Measurements from ENCODE around the gene MEGF10.

DNA sequence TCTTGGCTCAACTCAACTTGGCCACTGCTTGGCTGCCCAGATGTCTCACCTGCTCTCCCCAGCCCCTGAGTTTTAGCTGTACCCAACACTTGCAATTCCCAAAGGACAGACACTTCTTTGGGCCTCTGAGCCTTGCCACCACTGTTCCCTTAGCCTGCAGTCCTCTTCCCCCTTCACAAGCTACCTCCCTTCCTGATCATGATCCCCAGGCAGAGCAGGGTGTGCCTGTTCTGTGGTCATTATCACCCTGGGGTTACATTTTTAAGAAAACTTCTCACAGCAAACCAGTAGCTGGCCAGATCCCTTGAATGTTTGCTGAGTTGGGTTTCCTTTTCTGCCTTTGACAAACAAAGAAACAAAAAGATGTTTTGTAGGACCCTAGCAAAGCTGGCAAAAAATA lies 139.3 kb downstream of the MEGF10 start:
- TF ChIP-seq RAD21 (IDR thresholded peaks at IDR 0.05; ENCODE audit: low read depth) = no peak
- no peak for TF ChIP-seq YY1 (IDR thresholded peaks at IDR 0.05; ENCODE audit: low read depth)
- no peak for TF ChIP-seq NFIC (IDR thresholded peaks at IDR 0.05)
- no peak for TF ChIP-seq ZBTB7A (IDR thresholded peaks at IDR 0.05; ENCODE audit: low read depth)
- TF ChIP-seq, protein P1, sequence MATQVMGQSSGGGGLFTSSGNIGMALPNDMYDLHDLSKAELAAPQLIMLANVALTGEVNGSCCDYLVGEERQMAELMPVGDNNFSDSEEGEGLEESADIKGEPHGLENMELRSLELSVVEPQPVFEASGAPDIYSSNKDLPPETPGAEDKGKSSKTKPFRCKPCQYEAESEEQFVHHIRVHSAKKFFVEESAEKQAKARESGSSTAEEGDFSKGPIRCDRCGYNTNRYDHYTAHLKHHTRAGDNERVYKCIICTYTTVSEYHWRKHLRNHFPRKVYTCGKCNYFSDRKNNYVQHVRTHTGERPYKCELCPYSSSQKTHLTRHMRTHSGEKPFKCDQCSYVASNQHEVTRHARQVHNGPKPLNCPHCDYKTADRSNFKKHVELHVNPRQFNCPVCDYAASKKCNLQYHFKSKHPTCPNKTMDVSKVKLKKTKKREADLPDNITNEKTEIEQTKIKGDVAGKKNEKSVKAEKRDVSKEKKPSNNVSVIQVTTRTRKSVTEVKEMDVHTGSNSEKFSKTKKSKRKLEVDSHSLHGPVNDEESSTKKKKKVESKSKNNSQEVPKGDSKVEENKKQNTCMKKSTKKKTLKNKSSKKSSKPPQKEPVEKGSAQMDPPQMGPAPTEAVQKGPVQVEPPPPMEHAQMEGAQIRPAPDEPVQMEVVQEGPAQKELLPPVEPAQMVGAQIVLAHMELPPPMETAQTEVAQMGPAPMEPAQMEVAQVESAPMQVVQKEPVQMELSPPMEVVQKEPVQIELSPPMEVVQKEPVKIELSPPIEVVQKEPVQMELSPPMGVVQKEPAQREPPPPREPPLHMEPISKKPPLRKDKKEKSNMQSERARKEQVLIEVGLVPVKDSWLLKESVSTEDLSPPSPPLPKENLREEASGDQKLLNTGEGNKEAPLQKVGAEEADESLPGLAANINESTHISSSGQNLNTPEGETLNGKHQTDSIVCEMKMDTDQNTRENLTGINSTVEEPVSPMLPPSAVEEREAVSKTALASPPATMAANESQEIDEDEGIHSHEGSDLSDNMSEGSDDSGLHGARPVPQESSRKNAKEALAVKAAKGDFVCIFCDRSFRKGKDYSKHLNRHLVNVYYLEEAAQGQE (IDR thresholded peaks at IDR 0.05; ENCODE audit: low read depth) = no peak
- TF ChIP-seq TEAD4 (IDR thresholded peaks at IDR 0.05) = no peak
- no peak for TF ChIP-seq CEBPB (IDR thresholded peaks at IDR 0.05)
- TF ChIP-seq EP300 (IDR thresholded peaks at IDR 0.05; ENCODE audit: borderline replicate concordance) = no peak
- TF ChIP-seq MAX (IDR thresholded peaks at IDR 0.05) = no peak
